NCI-H1105 (cell line): ENCODE measurements around the gene POM121.
"Not testable (repeated sequence)": the region's sequence is repeated elsewhere in the genome, so short reads cannot be mapped to it uniquely, and the experiment has no call there.

Experiments used
- DNase-seq: peaks from one replicate; lab custom pipeline; 2025; lab: John Stamatoyannopoulos, UW

POM121 gene

DNA sequence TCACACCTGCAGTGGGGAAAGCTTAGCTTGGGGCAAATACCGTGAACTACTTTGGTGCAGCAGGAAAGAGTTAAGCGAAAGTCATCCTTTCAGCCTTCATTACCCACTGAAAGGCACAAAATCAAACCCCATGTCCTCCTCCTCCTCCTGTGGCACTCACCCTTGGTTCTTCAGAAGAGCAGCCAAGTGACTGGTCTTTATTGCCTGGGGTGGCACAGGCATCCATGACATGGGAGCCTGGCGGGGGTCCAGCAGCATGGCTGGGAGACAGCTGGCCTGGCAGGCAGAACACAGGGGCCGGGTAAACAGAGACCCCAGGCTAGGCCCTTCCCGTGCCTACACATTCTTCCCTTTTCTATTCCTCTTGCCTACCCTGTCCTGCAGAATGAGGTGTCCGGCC is 24.8 kb downstream of the POM121 start:
- DNase-seq: not testable (repeated sequence)

- not testable (repeated sequence) for DNase-seq
Measured at GRCh38 chr7:72950432-72950831, 25.5 kb downstream of the POM121 start.

GRCh38 chr7:72953901-72954562 is 29.1 kb downstream of the POM121 start:
- DNase-seq: not testable (repeated sequence)

DNA sequence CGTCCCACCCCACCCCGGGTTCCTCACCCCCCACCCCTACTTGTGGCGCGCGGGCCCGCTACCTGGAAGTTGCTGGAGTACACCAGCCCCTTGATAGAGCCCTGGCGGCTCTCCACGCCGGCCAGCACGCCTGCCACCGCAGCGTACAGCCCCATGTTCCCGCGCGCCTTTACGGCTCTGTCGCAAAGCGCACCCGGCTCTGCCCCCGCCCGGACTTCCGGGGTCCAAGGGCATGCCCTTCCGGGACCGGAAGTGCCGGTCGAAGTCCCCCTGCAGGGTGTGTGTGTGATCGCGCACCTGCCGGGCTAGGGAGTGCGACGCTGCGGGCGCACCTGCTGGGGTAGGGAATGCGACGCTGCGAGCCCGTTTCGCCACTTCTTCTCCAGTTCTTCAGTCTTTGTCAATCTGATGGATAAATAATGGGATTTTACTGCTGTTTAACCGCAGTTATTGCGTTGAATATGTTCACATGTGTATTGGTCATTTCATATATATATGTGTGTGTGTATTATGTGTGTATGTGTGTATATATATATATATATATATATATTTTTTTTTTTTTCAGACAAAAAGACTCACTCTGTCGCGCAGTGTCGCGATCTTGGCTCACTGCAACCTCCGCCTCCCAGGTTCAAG is 29.8 kb downstream of the POM121 start:
- DNase-seq: not testable (repeated sequence)

DNA sequence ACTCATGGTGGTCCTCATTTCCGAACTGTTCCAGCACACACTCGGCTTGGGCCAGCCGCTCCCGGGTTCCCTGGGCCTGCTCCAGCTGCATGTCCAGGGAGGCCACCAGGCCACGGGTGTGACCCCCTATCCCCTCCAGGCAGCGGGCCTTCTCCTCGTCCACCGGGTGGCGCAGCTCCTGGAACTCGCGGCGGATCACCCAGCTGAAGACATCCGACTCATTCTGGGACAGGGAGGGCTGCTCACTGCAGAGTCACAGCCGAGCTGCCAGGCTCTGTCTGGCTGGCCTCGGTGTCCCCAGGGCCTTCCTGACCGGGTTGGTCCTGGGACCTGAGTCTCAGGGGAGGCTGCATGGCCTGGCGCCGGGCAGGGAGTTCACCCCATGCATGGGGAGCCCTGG is 35.1 kb downstream of the POM121 start:
- DNase-seq: not testable (repeated sequence)

- DNase-seq: not testable (repeated sequence)
Measured at GRCh38 chr7:72960626-72961345, 35.9 kb downstream of the POM121 start.

GRCh38 chr7:72961346-72961650 is 36.4 kb downstream of the POM121 start:
- DNase-seq: not testable (repeated sequence)

GRCh38 chr7:72963056-72963455 is 38.2 kb downstream of the POM121 start:
- DNase-seq: not testable (repeated sequence)

DNA sequence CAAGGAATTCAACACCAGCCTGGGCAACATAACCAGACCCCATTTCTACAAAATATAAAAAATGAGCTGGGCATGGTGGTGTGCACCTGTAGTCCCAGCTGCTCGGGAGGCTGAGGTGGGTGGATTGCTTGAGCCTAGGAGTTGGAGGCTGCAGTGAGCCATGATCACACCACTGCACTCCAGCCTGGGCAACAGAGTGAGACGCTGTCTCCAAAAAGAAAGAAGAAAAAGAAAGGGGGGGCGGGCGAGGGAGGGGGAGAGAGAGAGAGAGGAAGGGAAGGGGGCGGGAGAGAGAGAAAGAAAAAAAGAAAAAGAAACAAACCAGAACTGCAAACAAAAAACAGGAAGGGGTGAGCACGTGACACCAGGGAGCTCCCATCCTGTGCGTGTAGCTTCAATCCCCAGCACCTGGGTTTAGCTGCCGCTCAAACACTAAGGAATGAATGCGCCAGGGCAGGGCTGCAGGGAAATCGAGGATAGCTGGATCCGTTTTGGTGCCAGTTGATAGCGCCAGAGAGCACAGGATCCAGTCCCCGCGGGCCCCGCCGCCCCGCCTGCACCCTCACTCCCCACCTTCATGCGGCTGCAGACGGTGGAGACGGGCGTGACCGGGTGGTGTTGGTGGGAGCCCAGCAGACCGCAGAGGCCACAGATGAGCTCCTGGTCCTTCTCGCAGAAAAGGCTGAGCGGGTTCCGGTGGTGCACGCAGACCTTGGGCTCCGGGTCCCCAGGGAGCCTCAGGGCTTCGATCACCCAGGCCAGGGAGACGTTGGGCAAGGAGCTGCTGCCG is 40.5 kb downstream of the POM121 start:
- DNase-seq: not testable (repeated sequence)

GRCh38 chr7:72966892-72967291 is 42.0 kb downstream of the POM121 start:
- not testable (repeated sequence) for DNase-seq

DNA sequence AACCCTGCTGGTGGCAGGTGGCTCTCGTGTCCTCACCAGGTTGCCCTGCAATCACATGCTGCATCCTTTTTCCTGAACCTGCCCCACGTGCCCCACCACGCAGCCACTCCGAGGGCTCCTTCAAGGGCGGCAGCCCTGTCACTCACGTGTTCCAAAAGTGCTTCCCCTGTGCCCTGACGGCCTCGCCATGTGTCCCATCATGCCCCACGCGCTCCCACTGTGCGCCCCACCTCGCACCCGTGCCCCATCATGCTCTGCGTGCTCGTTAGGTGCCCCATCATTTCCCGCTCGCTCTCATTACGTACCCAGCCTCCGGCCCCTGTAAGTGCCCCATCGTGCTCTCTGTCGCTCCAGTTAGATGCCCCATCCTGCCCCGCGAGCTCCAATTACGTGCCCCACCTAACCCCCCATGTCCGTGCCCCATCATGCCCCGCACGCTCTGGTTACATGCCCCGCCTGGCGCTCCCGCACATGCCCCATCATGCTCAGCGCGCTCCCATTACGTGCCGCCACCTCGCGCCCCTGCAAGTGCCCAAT is 44.2 kb downstream of the POM121 start, which contains the start of gene TRIM74:
Gene TRIM74, minus strand, starts transcription at position 487 of the 537 bp plus-strand sequence. CDS start 3,309 bp downstream, outside the sequence.
- not testable (repeated sequence) for DNase-seq

DNA sequence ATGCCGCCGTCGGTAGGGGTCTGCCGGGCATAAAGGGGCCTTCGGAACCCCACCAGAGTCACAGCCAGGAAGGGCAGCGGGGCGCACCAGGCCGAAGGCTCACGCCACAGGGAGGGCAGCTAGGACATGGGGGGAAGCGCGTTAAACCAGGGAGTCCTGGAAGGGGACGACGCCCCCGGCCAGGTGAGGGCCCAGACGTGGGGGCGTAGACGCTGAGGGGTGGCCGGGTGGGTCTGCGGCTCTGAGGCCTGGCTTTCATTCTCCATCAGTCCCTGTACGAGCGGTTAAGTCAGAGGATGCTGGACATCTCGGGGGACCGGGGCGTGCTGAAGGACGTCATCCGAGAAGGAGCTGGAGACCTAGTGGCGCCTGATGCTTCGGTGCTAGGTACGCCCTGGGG is 44.8 kb downstream of the POM121 start:
- DNase-seq: not testable (repeated sequence)

GRCh38 chr7:72971505-72971904 is 46.6 kb downstream of the POM121 start:
- not testable (repeated sequence) for DNase-seq

DNA sequence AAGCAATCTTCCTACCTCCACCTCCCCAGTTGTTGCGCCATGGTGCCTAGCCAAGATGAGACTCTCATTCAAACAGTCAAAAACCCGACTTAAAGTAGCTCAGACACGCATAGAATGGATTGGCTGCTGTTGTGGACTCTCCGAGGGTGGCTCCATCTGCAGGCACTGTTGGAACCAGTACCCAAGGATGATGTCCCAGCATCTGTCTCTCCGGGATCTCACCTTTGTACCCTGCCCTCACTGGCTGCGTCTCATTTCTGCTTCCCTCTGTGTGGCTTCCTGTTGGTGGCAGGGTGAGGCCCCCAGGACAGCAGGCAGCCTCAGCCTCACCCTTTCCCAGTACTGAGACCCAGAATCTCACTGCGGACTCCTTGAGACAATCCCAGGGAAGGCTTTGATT is 49.9 kb downstream of the POM121 start:
- DNase-seq: not testable (repeated sequence)

GRCh38 chr7:72975656-72976286 is 50.9 kb downstream of the POM121 start:
- not testable (repeated sequence) for DNase-seq

- not testable (repeated sequence) for DNase-seq
Measured at GRCh38 chr7:72976434-72976833, 51.5 kb downstream of the POM121 start.

- not testable (repeated sequence) for DNase-seq
Measured at GRCh38 chr7:72980382-72980781, 55.5 kb downstream of the POM121 start.

DNA sequence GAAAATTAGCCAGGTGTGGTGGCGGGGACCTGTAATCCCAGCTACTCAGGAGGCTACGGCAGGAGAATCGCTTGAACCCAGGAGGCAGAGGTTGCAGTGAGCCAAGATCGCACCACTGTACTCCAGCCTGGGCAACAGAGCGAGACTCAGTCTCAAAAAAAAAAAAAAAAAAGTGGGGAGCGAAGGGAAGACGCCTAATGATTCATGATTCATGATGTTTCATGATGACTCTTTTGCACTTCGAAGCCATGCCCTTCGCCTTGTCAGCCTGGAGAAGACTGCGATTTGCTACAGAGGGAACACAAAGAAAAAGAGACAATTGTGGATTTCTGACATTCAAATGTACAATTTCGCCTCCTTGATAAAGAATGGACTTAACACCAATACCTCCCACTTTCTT is 57.2 kb downstream of the POM121 start:
- DNase-seq: not testable (repeated sequence)

- not testable (repeated sequence) for DNase-seq
Measured at GRCh38 chr7:72990146-72990913, 65.4 kb downstream of the POM121 start.

DNA sequence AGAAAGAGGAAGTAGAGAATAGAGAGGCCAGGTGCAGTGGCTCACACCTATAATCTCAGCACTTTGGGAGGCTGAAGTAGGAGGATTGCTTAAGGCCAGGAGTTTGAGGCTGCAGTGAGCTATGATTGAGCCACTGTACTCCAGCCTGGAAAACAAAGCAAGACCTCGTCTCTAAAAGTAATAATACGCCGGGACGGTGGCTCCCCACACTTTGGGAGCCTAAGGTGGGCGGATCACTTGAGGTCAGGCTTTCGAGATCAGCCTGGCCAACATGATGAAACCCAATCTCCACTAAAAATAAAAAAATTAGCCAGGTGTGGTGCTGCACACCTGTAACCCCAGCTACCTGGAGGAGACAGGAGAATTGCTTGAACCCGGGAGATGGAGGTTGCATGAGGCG is 70.6 kb downstream of the POM121 start:
- not testable (repeated sequence) for DNase-seq
